Pancreas (tissue), 10 donors: ENCODE measurements around the gene CIRBP. TPM values are rescaled to one million over a fixed set of nuclear protein-coding genes. Genes with fewer than 3 reads are reported as not detected.
A peak's percentile ranks its signal among the peaks of the same experiment; 100 is the strongest.

Experiments
- ATAC-seq, 4 donors: fragments of 200-7000 bp; cut with Tn5 transposase; one replicate each; pipeline versions ENCODE4 v1.8.0 to v1.9.1; 2020; ENCODE audit warnings: mild to moderate bottlenecking in 4 of 4, moderate library complexity in 4 of 4
- DNase-seq, 6 donors: peaks; one replicate each; pipeline ENCODE4 v3.0.0-alpha.2; 2020
- FAIRE-seq: peaks from 2 replicates; lab custom pipeline; 2012; peaks lifted over from hg19 to GRCh38; lab: Jason Lieb, UNC
- H3K27ac ChIP-seq, 4 donors: fragments of 200-600 bp; sonication (generic); 1 replicate in 3 of 4; 2 replicates in 1 of 4; pipeline versions ENCODE4 v1.5.0 to v1.8.0; 2020
- H3K27me3 ChIP-seq, 4 donors: fragments of 200-600 bp; one replicate each; pipeline ENCODE4 v1.8.0; 2021
- H3K36me3 ChIP-seq, 3 donors: fragments of 200-600 bp; sonication (generic) in 1 of 3; one replicate each; pipeline versions ENCODE4 v1.5.0 to v1.8.0; 2020 to 2021
- H3K4me1 ChIP-seq, 3 donors: fragments of 200-600 bp; one replicate each; pipeline ENCODE4 v1.8.0; 2021
- H3K4me3 ChIP-seq, 4 donors: fragments of 200-600 bp; sonication (generic) in 2 of 4; one replicate each; pipeline versions ENCODE4 v1.5.0 to v1.8.0; 2020 to 2021
- H3K9me3 ChIP-seq, 4 donors: fragments of 200-600 bp; one replicate each; pipeline ENCODE4 v1.8.0; 2021
- CTCF ChIP-seq, 4 donors: fragments of 200-600 bp; sonication (generic) in 3 of 4; IDR thresholded peaks; one replicate each; pipeline versions ENCODE4 v1.5.0 to v1.8.0; 2021; ENCODE audit warnings: antibody characterized with exemption in 4 of 4
- WGBS, 2 donors: extraction: QIAGEN DNeasy Blood & Tissue Kit; methylation state at CpG; one replicate each; pipeline ENCODE4 v1.1.7; 2013; 5-methylcytosine and 5-hydroxymethylcytosine counted together
- intact Hi-C, 3 donors: fragments of 100-400 bp; cut with DNase I; formaldehyde crosslinking; loops; one replicate each; pipeline versions ENCODE4 v1.11.1 to v1.14.2; 2022
- polyA plus RNA-seq, 2 donors: library from polyadenylated mRNA; stranded (reverse); fragments of 200-250 nt; gene quantifications; one replicate each; pipeline ENCODE4 v1.2.3, GENCODE V29; 2013
- total RNA-seq, 6 donors: library from RNA; stranded (reverse); fragmentation: NEBNext Ultra II Directional in 4 of 6; extraction: Animal tissue kit (Norgen Biotek cat#: 25700) in 4 of 6; gene quantifications; one replicate each; pipeline versions ENCODE4 v1.2.1 to v1.2.4, GENCODE V29; 2021 to 2023
- donor health status: healthy with polysubstance abuse.
- donor health status: DM: no; HTN: no; CAD: no; lungs with moderate emphysema.
- donor health status: DM: no; HTN: no; CAD: no.
- donor health status: control.
- donor health status: control.
- donor health status: Bipolar disorder and iron deficiency.
- donor health status: DM: yes; HTN: yes; CAD: no.
- donor health status: DM: no; HTN: no; CAD: no.
- donor health status: DM: no; HTN: no; CAD: no.
- donor health status: DM: yes; HTN: yes; CAD: no.

The CIRBP gene
- total and polyA plus RNA-seq, 8 donors = 232 to 1,009 (median 539) TPM

GRCh38 chr19:1224847-1225246, 44.3 kb upstream of the CIRBP start:
- 90 to 94% methylated on average over 16 of the region's 16 CpGs for WGBS, 2 donors
- ATAC-seq (no peak), DNase-seq (peak in 1 of 6 donors; percentile 71), FAIRE-seq (no peak)
- TF ChIP-seq CTCF (IDR thresholded peaks at IDR 0.05) = no peak
- no peak overlapping the region for H3K4me3 ChIP-seq
- H3K27ac ChIP-seq = no peak overlapping the region
- no peaks in the 10 kb centered on the region for H3K27me3 ChIP-seq
- no peaks in the 10 kb centered on the region for H3K9me3 ChIP-seq
- peaks cover 0 to 5% (median 4%) of the 10 kb centered on the region in 3 donors for H3K4me1 ChIP-seq
- peaks cover 5 to 28% (median 8%) of the 10 kb centered on the region in 3 donors for H3K36me3 ChIP-seq
- intact Hi-C loops = no loop called here

- H3K4me3 ChIP-seq = no peak overlapping the region
- DNase-seq (no peak), ATAC-seq (no peak), FAIRE-seq (no peak)
- H3K4me1 ChIP-seq = peaks cover 0 to 5% (median 4%) of the 10 kb centered on the region in 3 donors
- intact Hi-C loops = no loop called here
- TF ChIP-seq CTCF (IDR thresholded peaks at IDR 0.05) = no peak
- H3K27me3 ChIP-seq = no peaks in the 10 kb centered on the region
- H3K9me3 ChIP-seq = no peaks in the 10 kb centered on the region
- WGBS, 2 donors = 94% methylated on average over 26 to 29 of the region's 29 CpGs
- H3K36me3 ChIP-seq = peaks cover 5 to 26% (median 5%) of the 10 kb centered on the region in 3 donors
- no peak overlapping the region for H3K27ac ChIP-seq
Observed at GRCh38 chr19:1225440-1226226, 43.5 kb upstream of the CIRBP start.

GRCh38 chr19:1226227-1226518, 43.0 kb upstream of the CIRBP start:
- 93 to 94% methylated on average over 11 of the region's 11 CpGs for WGBS, 2 donors
- H3K27me3 ChIP-seq = no peaks in the 10 kb centered on the region
- peaks cover 0 to 20% (median 5%) of the 10 kb centered on the region in 3 donors for H3K36me3 ChIP-seq
- intact Hi-C loops = no loop called here
- peaks cover 0 to 5% (median 4%) of the 10 kb centered on the region in 3 donors for H3K4me1 ChIP-seq
- FAIRE-seq (no peak), DNase-seq (no peak), ATAC-seq (no peak)
- no peak overlapping the region for H3K4me3 ChIP-seq
- no peak for TF ChIP-seq CTCF (IDR thresholded peaks at IDR 0.05)
- no peaks in the 10 kb centered on the region for H3K9me3 ChIP-seq
- H3K27ac ChIP-seq = no peak overlapping the region

- peaks cover 0 to 16% (median 5%) of the 10 kb centered on the region in 3 donors for H3K36me3 ChIP-seq
- no peak overlapping the region for H3K27ac ChIP-seq
- H3K9me3 ChIP-seq = no peaks in the 10 kb centered on the region
- no peak for TF ChIP-seq CTCF (IDR thresholded peaks at IDR 0.05)
- no peak overlapping the region for H3K4me3 ChIP-seq
- intact Hi-C loops = no loop called here
- peaks cover 0 to 4% (median 2%) of the 10 kb centered on the region in 3 donors for H3K4me1 ChIP-seq
- WGBS, 2 donors = 95% methylated on average over 46 to 50 of the region's 50 CpGs
- no peaks in the 10 kb centered on the region for H3K27me3 ChIP-seq
- DNase-seq (no peak), ATAC-seq (no peak), FAIRE-seq (no peak)
Observed at GRCh38 chr19:1226522-1227303, 42.4 kb upstream of the CIRBP start.
